ENCODE results near the gene TDRD5. TPM values are rescaled to one million over a fixed set of nuclear protein-coding genes. Genes with fewer than 3 reads are reported as not detected.

The TDRD5 gene
- total and polyA plus RNA-seq, 2 experiments from 2014 or later, result 1.4 TPM; not detected in 1

DNA sequence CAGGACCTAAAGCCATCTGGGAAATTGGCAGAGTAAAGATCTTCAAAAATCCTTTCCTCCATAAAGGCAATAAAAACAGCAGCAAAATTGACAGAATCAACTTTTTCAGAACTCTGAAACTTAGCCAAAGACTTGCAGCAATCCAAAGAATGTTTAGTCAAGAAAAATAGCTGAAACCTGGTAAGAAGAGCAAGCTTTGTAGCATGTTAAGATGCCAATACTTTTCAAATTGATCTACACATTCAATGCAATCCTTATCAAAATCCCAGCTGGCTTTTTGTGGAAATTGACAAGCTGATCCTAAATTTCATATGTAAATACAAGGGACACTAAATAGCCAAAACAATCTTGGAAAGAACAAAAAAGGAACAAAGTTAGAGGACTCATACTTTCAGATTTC, 127.6 kb downstream of the TDRD5 start (continued):
- TF ChIP-seq, protein P1, sequence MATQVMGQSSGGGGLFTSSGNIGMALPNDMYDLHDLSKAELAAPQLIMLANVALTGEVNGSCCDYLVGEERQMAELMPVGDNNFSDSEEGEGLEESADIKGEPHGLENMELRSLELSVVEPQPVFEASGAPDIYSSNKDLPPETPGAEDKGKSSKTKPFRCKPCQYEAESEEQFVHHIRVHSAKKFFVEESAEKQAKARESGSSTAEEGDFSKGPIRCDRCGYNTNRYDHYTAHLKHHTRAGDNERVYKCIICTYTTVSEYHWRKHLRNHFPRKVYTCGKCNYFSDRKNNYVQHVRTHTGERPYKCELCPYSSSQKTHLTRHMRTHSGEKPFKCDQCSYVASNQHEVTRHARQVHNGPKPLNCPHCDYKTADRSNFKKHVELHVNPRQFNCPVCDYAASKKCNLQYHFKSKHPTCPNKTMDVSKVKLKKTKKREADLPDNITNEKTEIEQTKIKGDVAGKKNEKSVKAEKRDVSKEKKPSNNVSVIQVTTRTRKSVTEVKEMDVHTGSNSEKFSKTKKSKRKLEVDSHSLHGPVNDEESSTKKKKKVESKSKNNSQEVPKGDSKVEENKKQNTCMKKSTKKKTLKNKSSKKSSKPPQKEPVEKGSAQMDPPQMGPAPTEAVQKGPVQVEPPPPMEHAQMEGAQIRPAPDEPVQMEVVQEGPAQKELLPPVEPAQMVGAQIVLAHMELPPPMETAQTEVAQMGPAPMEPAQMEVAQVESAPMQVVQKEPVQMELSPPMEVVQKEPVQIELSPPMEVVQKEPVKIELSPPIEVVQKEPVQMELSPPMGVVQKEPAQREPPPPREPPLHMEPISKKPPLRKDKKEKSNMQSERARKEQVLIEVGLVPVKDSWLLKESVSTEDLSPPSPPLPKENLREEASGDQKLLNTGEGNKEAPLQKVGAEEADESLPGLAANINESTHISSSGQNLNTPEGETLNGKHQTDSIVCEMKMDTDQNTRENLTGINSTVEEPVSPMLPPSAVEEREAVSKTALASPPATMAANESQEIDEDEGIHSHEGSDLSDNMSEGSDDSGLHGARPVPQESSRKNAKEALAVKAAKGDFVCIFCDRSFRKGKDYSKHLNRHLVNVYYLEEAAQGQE (IDR thresholded peaks at IDR 0.05; ENCODE audit: unreplicated experiment), result no peak
- TF ChIP-seq CREB1 (CRISPR knock-in tag; IDR thresholded peaks at IDR 0.05; ENCODE audit: low read depth), result no peak

DNA sequence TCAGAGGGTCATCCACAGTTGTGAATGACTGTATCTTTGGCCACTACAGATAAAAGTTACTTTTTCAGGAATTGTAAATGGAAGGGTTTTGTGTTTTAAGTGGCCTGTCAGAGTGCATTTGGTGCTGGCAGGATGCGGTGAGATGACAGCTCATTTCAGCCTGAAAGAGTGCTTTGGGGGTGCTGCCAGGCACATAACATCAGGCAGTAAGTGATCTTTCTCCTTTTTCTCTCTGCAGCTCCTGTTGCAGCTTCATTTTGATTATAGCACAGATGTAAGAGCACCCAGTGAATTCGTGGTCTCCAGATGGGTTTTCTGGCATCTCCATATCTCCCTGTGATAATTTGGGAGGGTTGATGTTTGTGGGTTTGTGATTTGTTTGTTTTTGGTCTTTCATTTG, 136.6 kb downstream of the TDRD5 start:
- TF ChIP-seq NANOG (IDR thresholded peaks at IDR 0.05; ENCODE audit: borderline replicate concordance), result no peak
- Mint-ChIP-seq H3K36me3 (ENCODE audit: low read depth) (no peaks in the 10 kb centered on the region), H3K27me3 (ENCODE audit: insufficient read depth, low read depth, poor library complexity) (peaks cover 3% of the 10 kb centered on the region), H3K4me3 (no peak overlapping the region), H3K4me1 (peaks cover 3% of the 10 kb centered on the region; the same call in 1 of the 3 replicates), H3K9me3 (no peaks in the 10 kb centered on the region), H3K27ac (no peak overlapping the region)
- Histone ChIP-seq H3K4me3 (no peak overlapping the region), H4K20me1 (replicated peaks; ENCODE audit: insufficient read depth) (no peaks in the 10 kb centered on the region), H3K27ac (ENCODE audit: low read depth) (no peak overlapping the region), H3K9me2 (ENCODE audit: insufficient read depth) (no peaks in the 10 kb centered on the region), H3K4me2 (no peak overlapping the region), H3K36me3 (ENCODE audit: insufficient read depth) (no peaks in the 10 kb centered on the region), H3K4me1 (ENCODE audit: insufficient read depth) (peaks cover 4% of the 10 kb centered on the region; the same call in 1 of the 2 replicates), H3F3A (replicated peaks; ENCODE audit: low read depth) (no peaks in the 10 kb centered on the region), H3K27me3 (ENCODE audit: insufficient read depth) (no peaks in the 10 kb centered on the region), H2AFZ (no peak overlapping the region), H3K79me2 (replicated peaks; ENCODE audit: insufficient read depth) (no peaks in the 10 kb centered on the region)
- DNase-seq (ENCODE audit: low spot score) (no peak), ATAC-seq (no peak)

DNA sequence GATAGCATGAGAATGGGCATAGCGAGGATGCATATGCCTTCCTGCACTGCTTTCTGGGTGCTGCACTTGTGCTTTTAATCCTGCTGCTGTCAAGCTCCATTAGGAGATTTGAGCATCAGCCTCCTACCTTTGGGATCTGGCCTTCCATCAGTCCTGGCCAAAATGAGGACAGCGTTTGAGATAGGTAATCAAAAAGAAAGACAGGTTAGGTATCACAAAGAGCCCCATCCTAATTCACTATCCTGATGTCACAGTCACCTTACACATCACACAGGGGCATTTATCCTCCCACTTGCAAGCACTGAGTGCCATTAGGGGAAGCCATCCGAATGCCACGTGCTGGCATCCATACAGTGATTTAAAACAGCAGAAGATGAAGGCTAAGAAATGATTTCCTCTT, 138.2 kb downstream of the TDRD5 start:
- H3K36me3 ChIP-seq (ENCODE audit: insufficient read depth), result no peaks in the 10 kb centered on the region
- H2AFZ ChIP-seq, result 0 out of 2 replicates have a peak overlapping the region, but pooled peaks have one; percentile 9
- H3K27ac Mint-ChIP-seq, result no peak overlapping the region
- H3K36me3 Mint-ChIP-seq (ENCODE audit: low read depth), result no peaks in the 10 kb centered on the region
- ATAC-seq (no peak), DNase-seq (ENCODE audit: low spot score) (no peak)
- no peaks in the 10 kb centered on the region for H3K27me3 ChIP-seq (ENCODE audit: insufficient read depth)
- H3K4me2 ChIP-seq, result no peak overlapping the region
- H3K27ac ChIP-seq (ENCODE audit: low read depth), result no peak overlapping the region
- no peaks in the 10 kb centered on the region for H3K9me2 ChIP-seq (ENCODE audit: insufficient read depth)
- H3K79me2 ChIP-seq (replicated peaks; ENCODE audit: insufficient read depth), result no peaks in the 10 kb centered on the region
- H3K27me3 Mint-ChIP-seq (ENCODE audit: insufficient read depth, low read depth, poor library complexity), result peaks cover 3% of the 10 kb centered on the region
- no peaks in the 10 kb centered on the region for H3K9me3 Mint-ChIP-seq
- peaks cover 4% of the 10 kb centered on the region; the same call in 1 of the 2 replicates for H3K4me1 ChIP-seq (ENCODE audit: insufficient read depth)
- H4K20me1 ChIP-seq (replicated peaks; ENCODE audit: insufficient read depth), result no peaks in the 10 kb centered on the region
- H3F3A ChIP-seq (replicated peaks; ENCODE audit: low read depth), result no peaks in the 10 kb centered on the region
- H3K4me3 ChIP-seq, result no peak overlapping the region
- H3K4me3 Mint-ChIP-seq, result no peak overlapping the region
- peaks cover 3% of the 10 kb centered on the region; the same call in 1 of the 3 replicates for H3K4me1 Mint-ChIP-seq
- no peak for TF ChIP-seq EZH2phosphoT487 (IDR thresholded peaks at IDR 0.05; ENCODE audit: unreplicated experiment)
- TF ChIP-seq, protein P1 (IDR thresholded peaks at IDR 0.05; ENCODE audit: unreplicated experiment), result no peak
- no peak for TF ChIP-seq EZH2 (IDR thresholded peaks at IDR 0.05; ENCODE audit: low read depth, unreplicated experiment)
- no peak for TF ChIP-seq ZNF331 (CRISPR knock-in tag; IDR thresholded peaks at IDR 0.05; ENCODE audit: low read depth)
- TF ChIP-seq JUNB (IDR thresholded peaks at IDR 0.05; ENCODE audit: unreplicated experiment), result no peak
- TF ChIP-seq POLR2AphosphoS5 (IDR thresholded peaks at IDR 0.05; ENCODE audit: low read depth), result no peak
